ENCODE data around the gene RNF149.

DNA sequence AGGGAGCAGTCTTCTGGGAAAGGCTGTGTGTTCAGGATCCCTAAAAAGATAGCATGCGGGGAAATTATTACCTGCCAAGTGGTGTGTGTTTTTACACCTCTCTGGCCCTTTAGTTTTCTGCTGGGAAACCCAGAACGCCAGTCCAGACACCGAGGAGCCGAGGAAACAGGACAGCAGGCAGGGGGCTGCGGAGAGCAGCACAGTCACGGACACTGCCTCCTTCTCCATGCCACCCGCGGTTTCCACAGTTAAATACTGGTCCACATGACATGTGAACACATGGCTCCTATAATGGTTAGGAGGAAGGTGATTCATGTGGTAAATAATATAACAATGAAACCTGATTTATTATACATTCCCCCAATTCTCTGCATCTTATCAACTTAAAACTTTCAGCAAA lies 35.4 kb downstream of the RNF149 start:
- TF ChIP-seq, protein P1, sequence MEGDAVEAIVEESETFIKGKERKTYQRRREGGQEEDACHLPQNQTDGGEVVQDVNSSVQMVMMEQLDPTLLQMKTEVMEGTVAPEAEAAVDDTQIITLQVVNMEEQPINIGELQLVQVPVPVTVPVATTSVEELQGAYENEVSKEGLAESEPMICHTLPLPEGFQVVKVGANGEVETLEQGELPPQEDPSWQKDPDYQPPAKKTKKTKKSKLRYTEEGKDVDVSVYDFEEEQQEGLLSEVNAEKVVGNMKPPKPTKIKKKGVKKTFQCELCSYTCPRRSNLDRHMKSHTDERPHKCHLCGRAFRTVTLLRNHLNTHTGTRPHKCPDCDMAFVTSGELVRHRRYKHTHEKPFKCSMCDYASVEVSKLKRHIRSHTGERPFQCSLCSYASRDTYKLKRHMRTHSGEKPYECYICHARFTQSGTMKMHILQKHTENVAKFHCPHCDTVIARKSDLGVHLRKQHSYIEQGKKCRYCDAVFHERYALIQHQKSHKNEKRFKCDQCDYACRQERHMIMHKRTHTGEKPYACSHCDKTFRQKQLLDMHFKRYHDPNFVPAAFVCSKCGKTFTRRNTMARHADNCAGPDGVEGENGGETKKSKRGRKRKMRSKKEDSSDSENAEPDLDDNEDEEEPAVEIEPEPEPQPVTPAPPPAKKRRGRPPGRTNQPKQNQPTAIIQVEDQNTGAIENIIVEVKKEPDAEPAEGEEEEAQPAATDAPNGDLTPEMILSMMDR (IDR thresholded peaks at IDR 0.05) = no peak
- TF ChIP-seq POLR2AphosphoS5 (IDR thresholded peaks at IDR 0.05) = no peak
- no peak for TF ChIP-seq POLR2A (IDR thresholded peaks at IDR 0.05)
- no peak for TF ChIP-seq EP300 (IDR thresholded peaks at IDR 0.05; ENCODE audit: low read depth)
